Left hindlimb (tissue), 1 donor: ENCODE measurements around the gene WFDC2.
"Not testable (repeated sequence)": the region's sequence is repeated elsewhere in the genome, so short reads cannot be mapped to it uniquely, and the experiment has no call there.

Source experiments
- DNase-seq: peaks from one replicate; pipeline ENCODE4 v3.0.0-alpha.2; 2018

The WFDC2 gene

GRCh38 chr20:45452772-45453691, 16.5 kb upstream of the WFDC2 start:
- no peak for DNase-seq

DNA sequence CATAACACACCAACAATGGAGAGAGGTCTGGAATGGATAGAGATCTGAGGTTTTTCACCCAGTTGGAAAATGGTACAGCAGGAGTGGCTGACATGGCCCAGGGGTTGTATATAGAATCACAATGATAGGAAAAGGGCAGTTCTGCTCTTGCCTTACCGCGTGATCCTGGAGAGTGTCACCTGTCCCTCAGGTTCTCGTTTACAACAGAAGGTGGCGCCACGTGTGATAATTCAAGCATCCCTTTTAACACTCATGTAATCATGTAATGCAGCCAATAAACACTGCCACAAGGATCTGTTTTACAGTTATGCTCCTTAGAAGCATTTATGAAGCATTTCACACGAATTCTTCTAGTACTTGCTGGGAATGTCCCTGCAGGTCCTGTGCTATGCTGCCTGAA, 12.9 kb upstream of the WFDC2 start:
- DNase-seq, result no peak

DNA sequence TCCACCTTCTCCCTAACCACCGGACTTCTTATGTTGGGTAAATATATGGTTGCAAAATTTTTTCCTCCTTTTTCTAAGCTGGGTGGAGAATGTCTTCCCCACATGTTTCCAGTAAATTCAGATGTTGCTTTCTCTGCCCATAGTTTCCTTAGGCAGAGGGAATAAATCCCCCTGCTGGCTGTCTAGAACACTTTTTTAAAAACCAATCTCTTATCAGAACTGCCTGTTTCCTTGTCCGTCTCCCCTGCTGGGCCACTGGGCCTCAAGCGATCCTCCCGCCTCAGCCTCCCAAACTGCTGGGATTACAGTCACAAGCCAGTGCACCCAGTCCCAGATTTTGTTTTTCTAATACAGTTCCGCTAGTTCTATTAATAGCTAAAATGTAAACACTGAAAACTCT, 9.9 kb upstream of the WFDC2 start:
- no peak for DNase-seq

- DNase-seq, result no peak
Measured at GRCh38 chr20:45461225-45461624, 8.3 kb upstream of the WFDC2 start.

DNA sequence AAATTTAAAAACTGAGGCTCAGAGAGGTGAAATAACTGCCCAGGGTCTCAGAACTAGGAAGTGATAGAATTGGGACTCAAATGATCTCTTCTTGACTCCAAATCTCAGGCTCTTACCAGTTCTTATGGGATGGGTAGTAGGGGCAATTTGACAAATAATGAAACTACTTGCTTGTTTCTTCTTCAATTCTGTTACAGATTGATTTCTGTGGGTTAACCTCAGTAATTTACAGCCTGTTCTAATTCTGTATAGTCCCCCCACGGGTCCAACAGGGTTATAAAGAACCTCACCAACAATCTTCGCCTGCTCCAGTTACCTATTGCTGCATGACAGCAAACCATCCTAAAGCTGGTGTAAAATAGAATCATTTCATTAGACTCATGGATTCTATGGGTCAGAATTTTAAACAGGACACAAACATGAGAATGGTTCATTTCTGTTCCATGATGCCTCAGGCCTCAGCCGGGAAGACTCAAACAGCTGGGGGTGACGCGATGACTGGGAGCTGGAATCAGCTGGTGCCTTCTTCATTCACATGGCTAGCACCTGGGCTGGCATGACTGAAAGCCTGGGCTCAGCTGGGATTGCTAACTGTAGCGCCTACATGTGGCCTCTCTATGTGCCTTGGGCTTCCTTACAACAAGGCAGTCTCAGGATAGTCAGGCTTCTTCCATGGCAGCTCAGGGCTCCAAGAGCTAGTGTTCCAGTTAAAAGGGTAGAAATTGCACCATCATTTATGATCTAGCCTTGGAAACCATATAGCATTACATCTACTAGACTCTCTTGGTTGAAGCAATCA, 6.6 kb upstream of the WFDC2 start:
- DNase-seq, result no peak

GRCh38 chr20:45463709-45464108, 5.8 kb upstream of the WFDC2 start:
- DNase-seq, result no peak

DNA sequence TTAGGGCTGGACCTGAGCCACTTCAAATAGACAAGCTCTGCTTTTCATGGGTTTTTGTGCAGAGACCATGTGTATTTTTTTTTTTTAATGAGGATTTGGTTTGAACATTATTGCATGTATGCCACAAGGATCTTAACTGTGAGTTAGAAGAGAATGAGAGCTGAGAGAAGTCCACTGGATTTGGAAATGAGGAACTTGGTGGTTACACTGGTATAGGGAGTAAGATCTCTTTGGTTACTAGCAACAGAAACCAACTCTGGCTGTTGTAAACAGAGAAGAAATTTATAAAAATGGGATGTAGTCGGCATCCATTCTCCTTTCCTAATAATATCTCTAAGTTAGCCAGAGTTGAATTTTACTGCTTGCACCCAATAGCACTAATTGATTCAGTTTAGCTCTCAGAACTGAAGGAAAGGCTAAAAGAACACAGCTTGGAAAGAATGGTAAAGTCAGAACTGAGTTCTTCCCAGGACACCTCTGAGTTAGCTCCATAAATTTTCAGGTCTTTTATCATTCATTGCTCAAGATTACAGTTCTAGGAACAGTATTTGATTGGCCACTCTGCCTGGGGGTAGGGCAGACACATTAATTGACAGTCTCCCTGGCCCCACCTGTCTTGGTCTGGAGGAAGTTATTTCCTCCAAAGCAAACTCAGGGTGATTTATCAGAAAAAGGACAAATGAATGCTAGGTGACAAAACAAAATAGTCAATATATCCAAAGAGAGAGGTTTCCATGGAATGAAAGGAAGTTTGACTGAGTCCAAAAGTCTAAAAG, 3.9 kb upstream of the WFDC2 start:
- DNase-seq, result no peak

DNA sequence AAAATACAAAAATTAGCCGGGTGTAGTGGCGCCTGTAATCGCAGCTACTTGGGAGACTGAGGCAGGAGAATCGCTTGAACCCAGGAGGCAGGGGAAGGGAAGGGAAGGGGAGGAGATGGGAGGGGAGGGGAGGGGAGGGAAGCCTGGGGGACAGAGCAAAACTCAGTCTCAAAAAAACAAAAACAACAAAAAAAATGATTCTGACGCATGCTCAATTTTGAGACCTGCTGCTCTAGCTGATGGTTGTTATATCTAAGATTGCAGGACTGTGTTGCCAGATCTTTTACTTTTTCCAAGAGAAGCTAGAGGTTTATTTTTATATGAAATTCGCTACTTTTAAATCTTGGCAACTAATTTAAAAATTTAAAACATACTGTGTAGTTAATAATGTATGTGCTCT, 2.4 kb upstream of the WFDC2 start:
- DNase-seq, result no peak

DNA sequence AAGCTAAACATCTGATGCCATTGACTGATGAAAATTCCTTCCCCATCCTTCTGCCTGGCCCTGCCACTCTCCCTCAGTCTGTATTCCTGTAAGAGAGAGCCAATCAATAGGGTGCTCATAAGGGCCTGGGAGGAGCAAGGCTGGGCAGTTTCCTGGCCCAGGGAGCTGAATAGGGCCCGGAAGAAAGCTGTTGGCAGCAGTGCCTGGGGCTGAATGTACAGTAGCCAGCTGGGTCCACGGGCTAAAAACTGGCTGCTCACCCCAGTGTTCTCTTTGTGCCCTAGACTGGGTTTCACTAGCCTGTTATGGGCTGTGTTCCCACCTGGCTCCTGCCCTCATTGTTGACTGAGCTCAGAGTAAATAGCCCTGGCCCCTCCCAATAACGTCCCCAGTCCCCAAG, 1.7 kb upstream of the WFDC2 start:
- DNase-seq, result no peak

- DNase-seq, result peak; percentile 65
Measured at GRCh38 chr20:45470262-45470931, 844 bp downstream of the WFDC2 start.

DNA sequence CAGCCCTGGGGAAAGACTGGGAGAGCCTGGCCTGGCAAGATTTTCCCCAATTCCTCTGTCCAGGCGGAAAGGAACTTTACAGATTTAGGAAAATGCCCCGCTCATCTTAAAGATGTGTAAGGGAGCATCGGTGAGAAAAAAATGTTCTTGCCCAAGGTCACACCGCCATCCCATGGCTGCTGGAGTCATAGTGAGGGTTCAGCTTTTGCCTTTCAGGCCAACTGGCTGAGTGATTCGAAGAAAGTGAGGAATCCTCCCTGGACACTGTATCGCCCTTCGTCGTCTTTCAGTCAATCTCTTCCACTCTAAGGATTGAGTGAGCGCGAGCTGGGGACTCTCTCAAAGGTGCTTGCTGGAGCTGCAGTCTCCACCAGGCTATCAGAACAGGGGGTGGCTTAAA, 1.4 kb downstream of the WFDC2 start:
- peak; percentile 56 for DNase-seq

GRCh38 chr20:45472286-45472685, 2.7 kb downstream of the WFDC2 start:
- not testable (repeated sequence) for DNase-seq

- not testable (repeated sequence) for DNase-seq
Measured at GRCh38 chr20:45477530-45478148, 8.1 kb downstream of the WFDC2 start.

- no peak for DNase-seq
Measured at GRCh38 chr20:45479822-45480221, 10.3 kb downstream of the WFDC2 start.

GRCh38 chr20:45484676-45485075, 15.1 kb downstream of the WFDC2 start:
- DNase-seq, result no peak

DNA sequence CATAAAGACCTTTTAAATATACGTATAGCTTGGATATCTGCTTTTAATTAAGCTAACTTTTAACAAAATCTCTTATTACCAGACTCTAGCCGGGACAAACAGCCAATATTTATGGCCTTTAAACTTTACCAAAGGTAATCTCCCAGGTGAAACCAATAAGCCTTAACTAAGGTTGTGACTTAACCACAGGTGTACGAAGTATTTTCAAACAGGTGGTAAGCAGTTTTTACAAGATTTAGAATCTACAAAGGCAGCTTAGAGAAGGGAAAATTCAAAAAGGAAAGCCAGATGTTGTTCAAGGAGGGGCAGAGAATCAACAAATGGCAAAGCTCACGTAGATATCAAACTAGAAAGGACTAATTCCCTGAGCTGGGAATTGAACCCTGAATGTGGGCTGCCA, 15.8 kb downstream of the WFDC2 start:
- DNase-seq, result no peak

GRCh38 chr20:45487231-45487635, 17.7 kb downstream of the WFDC2 start:
- no peak for DNase-seq

DNA sequence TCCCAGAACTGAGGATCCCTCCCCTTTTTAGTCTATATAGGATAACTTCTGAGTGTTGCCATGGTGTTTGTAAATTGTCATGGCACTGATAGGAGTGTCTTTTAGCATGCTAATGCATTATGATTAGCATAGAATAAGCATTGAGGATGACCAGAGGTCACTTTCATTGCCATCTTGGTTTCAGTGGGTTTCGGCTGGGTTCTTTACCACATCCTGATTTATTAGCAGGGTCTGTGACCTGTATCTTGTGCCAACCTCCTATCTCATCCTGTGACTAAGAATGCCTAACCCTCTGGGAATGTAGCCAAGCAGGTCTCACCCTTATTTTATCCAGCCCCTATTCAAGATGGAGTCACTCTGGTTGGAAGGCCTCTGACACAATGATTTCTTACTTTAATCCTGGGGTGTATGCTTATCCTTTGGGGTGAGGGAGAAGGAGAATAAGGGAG, 19.6 kb downstream of the WFDC2 start:
- DNase-seq, result no peak

GRCh38 chr20:45495501-45495941, 26.0 kb downstream of the WFDC2 start:
- DNase-seq, result no peak

- no peak for DNase-seq
Measured at GRCh38 chr20:45496166-45496565, 26.6 kb downstream of the WFDC2 start.

- DNase-seq, result no peak
Measured at GRCh38 chr20:45497971-45498494, 28.5 kb downstream of the WFDC2 start.

- DNase-seq, result no peak
Measured at GRCh38 chr20:45500022-45500421, 30.5 kb downstream of the WFDC2 start.
